ENCODE measurements around the gene PRKCH. TPM values are rescaled to one million over a fixed set of nuclear protein-coding genes. Genes with fewer than 3 reads are reported as not detected.

The PRKCH gene
- polyA plus RNA-seq, 1 donor from 2014 or later, result 2.0 TPM

GRCh38 chr14:61374284-61374683 lies 52.9 kb downstream of the PRKCH start:
- Histone ChIP-seq H4K20me1 (ENCODE audit: insufficient read depth) (no peaks in the 10 kb centered on the region), H3K36me3 (ENCODE audit: insufficient read depth, low read length) (no peaks in the 10 kb centered on the region), H3K9ac (ENCODE audit: low read length) (no peak overlapping the region), H3K9me2 (ENCODE audit: insufficient read depth, low read length) (no peaks in the 10 kb centered on the region), H3K4me3 (ENCODE audit: low read length) (no peak overlapping the region), H3K9me3 (ENCODE audit: low read length) (peaks cover 8% of the 10 kb centered on the region), H3K4me2 (ENCODE audit: low read length) (no peak overlapping the region), H3K27ac (ENCODE audit: low read length) (no peak overlapping the region), H3K27me3 (ENCODE audit: insufficient read depth, low read depth, low read length) (no peaks in the 10 kb centered on the region), H3F3A (ENCODE audit: insufficient read depth, low read length, poor library complexity, severe bottlenecking) (no peaks in the 10 kb centered on the region), H2AFZ (ENCODE audit: low read depth, low read length) (no peak overlapping the region), H3K79me2 (replicated peaks; ENCODE audit: insufficient read depth, low read length) (no peaks in the 10 kb centered on the region)
- TF ChIP-seq REST (IDR thresholded peaks at IDR 0.05; ENCODE audit: borderline replicate concordance) (no peak), CTCF (IDR thresholded peaks at IDR 0.05; ENCODE audit: poor library complexity, severe bottlenecking) (no peak), POLR2AphosphoS5 (IDR thresholded peaks at IDR 0.05) (no peak), SMC3 (conservative IDR thresholded peaks at IDR 0.05; ENCODE audit: poor library complexity) (no peak), MXI1 (conservative IDR thresholded peaks at IDR 0.05; ENCODE audit: poor library complexity, severe bottlenecking) (no peak), EZH2 (IDR thresholded peaks at IDR 0.05; ENCODE audit: borderline replicate concordance, insufficient read depth, low read length, poor library complexity, severe bottlenecking) (no peak), TAF1 (IDR thresholded peaks at IDR 0.05; ENCODE audit: low read depth) (no peak), EP300 (conservative IDR thresholded peaks at IDR 0.05; ENCODE audit: poor library complexity, severe bottlenecking) (no peak), RAD21 (conservative IDR thresholded peaks at IDR 0.05) (no peak)

GRCh38 chr14:61375218-61375617 lies 53.8 kb downstream of the PRKCH start:
- Histone ChIP-seq H3K4me2 (ENCODE audit: low read length) (no peak overlapping the region), H2AFZ (ENCODE audit: low read depth, low read length) (no peak overlapping the region), H4K20me1 (ENCODE audit: insufficient read depth) (no peaks in the 10 kb centered on the region), H3K27me3 (ENCODE audit: insufficient read depth, low read depth, low read length) (no peaks in the 10 kb centered on the region), H3K79me2 (replicated peaks; ENCODE audit: insufficient read depth, low read length) (no peaks in the 10 kb centered on the region), H3K9me3 (ENCODE audit: low read length) (peaks cover 8% of the 10 kb centered on the region), H3K4me3 (ENCODE audit: low read length) (no peak overlapping the region), H3K9ac (ENCODE audit: low read length) (no peak overlapping the region), H3F3A (ENCODE audit: insufficient read depth, low read length, poor library complexity, severe bottlenecking) (no peaks in the 10 kb centered on the region), H3K27ac (ENCODE audit: low read length) (no peak overlapping the region), H3K9me2 (ENCODE audit: insufficient read depth, low read length) (no peaks in the 10 kb centered on the region), H3K36me3 (ENCODE audit: insufficient read depth, low read length) (no peaks in the 10 kb centered on the region)
- TF ChIP-seq REST (IDR thresholded peaks at IDR 0.05; ENCODE audit: borderline replicate concordance), result no peak
- no peak for TF ChIP-seq TAF1 (IDR thresholded peaks at IDR 0.05; ENCODE audit: low read depth)
- no peak for TF ChIP-seq EP300 (conservative IDR thresholded peaks at IDR 0.05; ENCODE audit: poor library complexity, severe bottlenecking)
- no peak for TF ChIP-seq SMC3 (conservative IDR thresholded peaks at IDR 0.05; ENCODE audit: poor library complexity)
- TF ChIP-seq RAD21 (conservative IDR thresholded peaks at IDR 0.05), result no peak
- TF ChIP-seq POLR2AphosphoS5 (IDR thresholded peaks at IDR 0.05), result no peak
- no peak for TF ChIP-seq MXI1 (conservative IDR thresholded peaks at IDR 0.05; ENCODE audit: poor library complexity, severe bottlenecking)
- TF ChIP-seq EZH2 (IDR thresholded peaks at IDR 0.05; ENCODE audit: borderline replicate concordance, insufficient read depth, low read length, poor library complexity, severe bottlenecking), result no peak
- no peak for TF ChIP-seq CTCF (IDR thresholded peaks at IDR 0.05; ENCODE audit: poor library complexity, severe bottlenecking)
